PC-3 (cell line): ENCODE data around the gene PTPRB.

Source experiments
- CTCF ChIP-seq: fragments of 300-600 bp; sonication (generic); conservative IDR thresholded peaks from 2 replicates; pipeline ENCODE4 v1.5.1; 2017; ENCODE audit warnings: antibody characterized with exemption, low read depth, mild to moderate bottlenecking, low read length
- EZH2 ChIP-seq: fragments of 300-600 bp; sonication (generic); IDR thresholded peaks from one replicate; pipeline ENCODE4 v1.6.1; 2017; ENCODE audit warnings: antibody characterized with exemption, mild to moderate bottlenecking, low read length; ENCODE audit not compliant: unreplicated experiment

DNA sequence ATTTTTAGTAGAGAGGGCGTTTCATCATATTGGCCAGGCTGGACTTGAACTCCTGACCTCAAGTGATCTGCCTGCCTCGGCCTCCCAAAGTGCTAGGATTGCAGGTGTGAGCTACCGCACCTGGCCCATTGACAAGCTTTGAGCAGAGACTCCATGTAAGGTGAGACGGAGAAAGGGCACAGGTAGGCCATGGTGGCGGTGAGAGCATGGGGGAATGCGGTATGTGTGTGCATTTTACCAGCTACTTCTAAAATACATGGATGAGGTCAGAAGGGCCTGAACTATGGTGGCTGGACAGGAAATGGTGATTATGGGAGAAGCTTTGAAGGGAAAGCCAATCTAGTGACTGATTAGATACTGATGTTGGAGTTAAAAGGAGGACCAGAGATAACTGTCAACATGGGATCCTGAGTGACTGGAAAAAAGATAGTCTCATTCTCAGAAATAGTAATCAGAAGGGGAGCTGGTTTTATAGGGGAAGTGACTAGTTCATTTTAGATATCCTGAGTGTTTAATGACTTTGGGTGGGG lies 21.9 kb upstream of the PTPRB start:
- TF ChIP-seq EZH2 (no peak), CTCF (no peak)
